GM21367 (cell line): ENCODE data around the gene TMEM191C.
"Not testable (repeated sequence)": the region's sequence is repeated elsewhere in the genome, so short reads cannot be mapped to it uniquely, and the experiment has no call there.

Experiments
- ATAC-seq: cut with Tn5 transposase; IDR thresholded peaks from one replicate; pipeline ENCODE4 v1.9.1; 2021; ENCODE audit not compliant: unreplicated experiment

Gene TMEM191C

DNA sequence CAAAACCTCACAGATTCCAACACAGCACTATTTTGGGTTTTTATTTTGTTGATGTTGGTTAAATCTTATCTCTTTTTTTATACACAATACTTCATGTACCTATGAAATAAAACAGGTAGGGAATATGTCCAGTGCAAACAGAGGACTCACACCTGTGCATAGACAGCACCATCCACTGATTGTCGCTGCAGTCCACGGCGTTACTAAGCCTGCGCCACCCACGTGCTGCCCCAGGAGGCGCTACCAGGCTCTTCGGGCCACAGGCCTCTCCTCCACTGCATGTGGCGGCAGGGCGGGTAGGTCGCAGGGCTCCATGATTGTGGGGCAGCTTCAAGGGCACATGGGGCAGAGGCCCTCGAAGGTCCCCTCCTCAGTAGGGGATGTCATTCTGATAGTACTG lies 5.8 kb downstream of the TMEM191C start:
- ATAC-seq = not testable (repeated sequence)

DNA sequence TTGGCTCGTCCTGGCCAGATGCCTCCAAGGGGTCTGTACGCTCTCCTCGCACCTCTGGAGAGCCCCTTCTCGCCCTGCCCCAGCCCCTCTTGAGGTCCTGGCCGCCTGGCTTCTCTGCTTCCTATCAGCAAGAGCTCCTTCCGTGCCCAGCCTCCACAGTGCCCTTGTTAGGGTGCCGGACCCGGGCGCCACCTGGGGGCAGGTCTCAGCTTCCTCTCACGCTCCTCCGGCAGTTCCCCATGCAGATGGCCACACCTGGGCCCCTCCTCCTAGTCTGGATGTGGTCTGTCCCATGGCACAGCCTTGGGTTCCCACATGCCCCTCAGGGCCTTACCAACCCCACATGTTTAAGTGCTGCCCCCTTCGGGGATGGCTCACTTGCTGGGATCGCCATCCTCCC lies 6.5 kb downstream of the TMEM191C start:
- not testable (repeated sequence) for ATAC-seq

DNA sequence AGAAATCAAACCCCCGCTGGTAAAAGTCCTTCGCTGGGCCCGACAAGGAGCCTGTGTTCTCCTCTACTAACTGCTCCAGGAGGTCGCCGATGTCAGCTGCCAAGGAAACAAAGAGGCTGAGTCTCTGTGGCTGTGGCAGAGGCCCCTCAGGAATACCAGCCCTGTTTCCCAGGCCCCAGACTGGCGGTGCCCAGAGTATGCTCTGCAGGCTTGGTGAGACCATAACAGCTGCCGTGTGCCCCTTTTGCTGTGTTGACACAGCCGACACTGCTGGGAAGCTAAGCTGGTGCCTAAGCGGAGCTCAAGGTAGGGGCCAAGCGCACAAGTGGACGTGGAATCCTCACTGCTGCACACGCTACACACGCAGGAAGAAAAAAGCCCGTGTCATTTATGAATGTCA lies 16.9 kb downstream of the TMEM191C start:
- not testable (repeated sequence) for ATAC-seq

DNA sequence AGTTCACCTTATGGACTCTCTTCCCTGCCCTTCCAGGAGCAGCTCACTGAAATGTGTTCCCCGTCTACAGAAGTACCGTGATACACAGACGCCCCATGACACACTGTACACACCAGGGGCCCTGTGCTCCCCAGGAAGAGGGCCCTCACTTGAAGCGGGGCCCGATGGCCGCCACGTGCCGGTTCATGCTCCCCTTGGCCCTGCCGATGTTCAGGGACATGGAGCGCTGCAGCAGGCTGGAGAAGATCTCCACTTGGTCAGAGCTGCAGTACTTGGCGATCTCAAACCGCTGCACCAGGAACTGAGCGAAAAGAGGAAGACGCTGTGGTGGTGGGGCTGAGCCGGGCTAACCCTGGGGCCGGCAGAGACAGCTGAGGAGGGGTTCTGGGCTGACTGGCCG lies 20.5 kb downstream of the TMEM191C start:
- ATAC-seq = not testable (repeated sequence)

DNA sequence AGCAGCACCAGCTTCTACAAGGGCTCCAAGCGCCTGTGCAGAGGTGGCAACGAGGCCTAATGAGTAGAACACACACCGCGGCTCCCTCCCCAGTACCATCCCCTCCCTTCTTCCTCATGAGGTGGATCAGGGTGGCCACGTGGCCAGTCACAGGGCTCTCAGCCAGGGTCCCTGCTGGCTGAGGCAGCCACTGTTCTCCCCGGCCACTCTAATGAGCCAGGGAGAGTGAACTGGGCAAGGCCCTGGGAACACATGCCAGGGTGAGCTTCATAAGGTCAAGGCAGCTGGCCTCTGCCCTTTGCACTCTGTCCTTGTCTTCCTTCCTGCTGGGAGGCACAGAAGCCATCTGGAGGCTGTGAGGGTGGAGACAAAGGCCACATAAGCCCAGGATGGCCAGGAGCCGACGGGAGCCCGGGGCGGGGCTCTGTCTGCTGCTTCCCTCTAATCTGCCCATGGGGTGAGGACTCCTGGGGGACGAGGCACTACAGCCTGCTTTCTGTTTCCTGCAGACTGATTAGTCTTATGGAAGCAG lies 22.0 kb downstream of the TMEM191C start:
- not testable (repeated sequence) for ATAC-seq

DNA sequence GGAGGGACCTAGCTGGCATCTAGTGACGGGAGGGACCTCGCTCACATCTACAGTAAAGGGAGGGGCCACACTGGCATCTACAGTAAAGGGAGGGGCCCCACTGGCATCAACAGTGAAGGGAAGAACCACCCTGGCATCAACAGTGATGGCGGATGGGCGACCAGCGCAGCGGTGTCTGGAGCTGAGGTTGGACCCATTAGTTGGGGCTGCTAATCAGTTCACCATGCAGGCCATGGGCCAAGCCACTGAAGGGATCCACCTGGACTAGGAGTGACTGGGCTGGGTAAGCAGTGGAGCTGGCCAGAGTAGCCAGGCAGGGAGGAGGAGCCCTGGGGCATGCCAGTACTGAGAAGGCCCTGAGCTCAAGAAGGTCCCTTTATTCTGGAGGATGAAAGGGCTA lies 23.4 kb downstream of the TMEM191C start:
- not testable (repeated sequence) for ATAC-seq

DNA sequence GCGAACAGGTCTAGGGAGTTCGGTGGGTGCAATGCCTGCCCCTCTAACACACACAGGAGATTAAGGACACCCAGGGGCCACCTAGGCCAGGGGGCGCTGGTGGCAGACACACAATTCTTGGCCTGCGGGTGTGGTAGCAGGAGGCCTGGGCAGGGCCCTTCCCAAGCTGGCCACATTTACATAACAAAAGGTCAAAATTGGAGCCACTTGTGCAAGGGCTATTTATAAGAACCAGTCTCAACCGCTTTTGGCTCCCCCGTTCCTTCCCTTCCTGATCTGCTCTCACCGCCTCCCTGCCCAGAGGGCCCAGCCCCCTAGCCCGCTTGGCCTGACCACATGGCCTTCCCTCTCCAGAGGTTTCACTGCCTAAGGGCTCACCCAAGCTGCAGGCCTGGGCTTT lies 25.1 kb downstream of the TMEM191C start:
- ATAC-seq = not testable (repeated sequence)

DNA sequence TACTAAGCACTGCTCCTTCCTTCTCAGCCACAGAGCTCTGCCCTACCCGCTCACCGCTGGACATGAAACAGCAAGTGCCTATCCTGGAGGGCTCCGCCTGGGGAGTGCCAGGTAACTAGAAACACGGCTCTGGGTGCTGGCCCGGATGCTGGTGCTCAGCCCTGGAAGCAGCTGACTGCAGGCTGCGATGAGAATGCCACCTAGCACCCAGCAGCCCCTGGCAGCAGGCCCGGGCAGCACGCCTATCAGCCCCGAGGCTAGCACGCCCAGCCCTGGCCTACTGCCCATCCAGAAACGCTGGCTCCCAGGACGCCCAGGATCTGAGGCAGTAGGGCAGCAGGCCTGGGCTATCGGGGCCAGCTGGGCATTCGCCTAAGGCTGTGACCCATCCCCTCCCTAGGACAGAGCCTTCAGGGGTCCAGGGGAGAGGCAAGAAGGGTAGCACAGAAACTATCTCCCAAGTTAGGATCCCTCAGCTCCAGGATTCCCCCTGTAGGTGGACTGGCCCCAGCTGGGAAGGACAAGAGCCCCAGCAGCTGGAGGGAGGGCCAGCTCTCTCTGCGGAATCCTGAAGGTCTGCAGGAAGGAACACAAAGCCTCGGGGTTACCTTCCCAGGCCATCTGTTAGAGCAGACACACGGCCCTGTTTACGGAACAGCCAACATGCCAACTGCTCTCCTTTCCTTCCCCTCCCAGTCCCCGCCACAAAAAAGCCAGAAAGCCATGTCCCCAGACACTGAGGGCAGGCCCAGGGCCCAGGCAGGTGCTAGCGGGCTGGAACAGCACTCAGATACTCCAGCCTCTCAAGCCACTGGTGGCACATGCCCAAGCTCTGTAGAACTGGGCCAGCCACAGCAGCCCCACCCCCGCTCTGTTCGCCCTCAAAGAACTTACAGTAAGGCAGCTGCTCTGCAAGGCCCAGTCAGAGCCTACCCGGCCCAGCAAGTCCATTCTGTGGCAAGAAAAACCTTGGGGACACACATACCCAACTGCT lies 26.9 kb downstream of the TMEM191C start:
- not testable (repeated sequence) for ATAC-seq

DNA sequence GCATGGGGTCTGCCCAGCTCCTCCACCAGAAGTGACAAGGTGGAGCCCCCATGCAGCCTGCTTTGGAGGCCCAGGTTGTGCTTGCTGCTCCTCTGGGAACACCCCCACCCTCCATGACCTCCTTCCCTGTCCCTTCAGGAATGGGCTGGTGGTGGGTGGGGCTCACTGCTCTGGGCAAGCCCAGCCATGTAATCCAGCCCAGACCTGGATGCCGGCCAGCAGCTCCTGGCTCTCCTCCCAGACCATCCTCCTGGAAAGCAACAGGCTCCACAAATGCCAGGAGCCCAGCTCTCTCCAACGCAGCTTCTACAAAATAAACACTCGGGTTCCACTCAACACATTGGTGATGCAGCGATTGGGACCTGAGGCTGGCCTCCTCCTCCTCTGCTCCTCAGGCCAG lies 30.8 kb downstream of the TMEM191C start:
- not testable (repeated sequence) for ATAC-seq

DNA sequence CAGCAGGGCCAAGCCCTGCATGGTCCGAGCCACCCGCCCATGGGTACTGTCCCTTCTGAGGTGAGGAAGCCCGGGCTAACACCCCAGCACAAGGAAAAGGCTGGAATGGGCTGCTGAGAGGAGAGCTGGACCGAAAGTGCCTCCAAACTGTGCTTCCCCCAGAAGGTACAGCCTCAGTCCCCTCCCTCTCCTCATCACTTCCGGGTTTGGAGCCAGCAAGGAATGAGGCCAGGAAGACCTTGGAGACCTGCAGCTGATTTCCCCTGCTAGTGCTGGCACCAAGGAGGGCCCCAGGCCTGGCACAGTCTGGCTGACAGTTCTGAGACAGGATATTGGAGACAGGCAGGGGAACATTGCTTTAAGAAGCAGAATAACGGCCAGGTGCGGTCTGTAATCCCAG lies 31.3 kb downstream of the TMEM191C start:
- not testable (repeated sequence) for ATAC-seq

DNA sequence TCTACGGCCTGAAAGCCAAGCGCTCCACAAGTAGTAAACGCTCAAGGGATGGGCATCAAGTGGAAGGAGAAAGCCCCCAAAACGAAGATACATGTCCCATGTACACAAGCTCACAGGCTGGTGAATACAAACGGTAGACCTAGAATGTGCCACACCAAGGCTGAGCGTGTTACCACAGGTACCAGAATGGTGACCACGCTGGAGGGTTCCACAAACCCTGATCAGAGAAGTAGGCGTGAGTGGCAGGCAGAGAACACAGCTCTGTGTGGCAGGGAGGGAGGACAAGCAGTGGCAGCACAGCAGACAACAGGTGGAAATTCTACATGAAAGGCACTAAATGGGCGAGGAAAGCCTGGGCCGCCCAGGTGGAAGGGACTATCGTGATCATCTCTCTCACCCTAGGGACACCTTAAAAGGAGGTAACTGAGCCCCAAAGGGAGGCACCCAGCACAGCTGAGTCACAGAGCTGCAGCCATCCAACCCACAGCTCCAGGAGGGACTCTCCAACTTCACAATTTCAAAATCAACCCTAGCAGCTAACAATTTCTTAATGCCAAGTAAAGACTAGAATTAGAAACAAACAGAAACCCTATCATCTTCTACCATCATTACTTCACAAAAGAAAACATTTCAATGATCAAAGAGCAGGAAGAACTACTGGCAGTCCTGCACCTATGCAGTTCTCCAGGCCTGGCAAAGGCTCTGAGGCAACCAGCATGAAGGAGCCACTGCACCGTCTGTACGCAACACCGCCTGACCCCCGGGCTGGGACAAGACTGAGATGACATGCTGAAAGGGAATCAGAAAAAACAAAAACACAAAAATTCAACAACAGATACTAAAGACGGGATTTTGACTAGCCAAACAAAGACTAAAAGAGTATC lies 32.7 kb downstream of the TMEM191C start:
- not testable (repeated sequence) for ATAC-seq

DNA sequence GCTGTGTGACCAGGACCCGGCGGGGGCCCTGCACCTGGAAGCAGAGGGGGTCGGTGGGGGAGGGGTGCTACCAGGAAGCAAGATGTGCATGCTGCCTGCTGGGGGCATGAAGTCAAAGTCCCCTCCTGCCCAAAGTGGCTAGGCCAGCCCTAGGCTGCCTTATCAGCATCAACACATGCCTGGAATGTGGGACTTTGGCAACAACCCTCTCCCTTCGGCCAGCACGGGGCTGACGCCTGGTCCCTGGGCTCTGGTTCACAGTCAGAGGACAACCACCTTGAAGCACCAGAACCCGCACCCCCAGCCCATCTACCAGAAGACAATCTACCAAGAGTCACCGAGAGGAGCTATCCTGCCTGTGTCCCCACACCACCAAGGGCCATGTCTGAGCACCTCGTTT lies 43.2 kb downstream of the TMEM191C start:
- not testable (repeated sequence) for ATAC-seq

DNA sequence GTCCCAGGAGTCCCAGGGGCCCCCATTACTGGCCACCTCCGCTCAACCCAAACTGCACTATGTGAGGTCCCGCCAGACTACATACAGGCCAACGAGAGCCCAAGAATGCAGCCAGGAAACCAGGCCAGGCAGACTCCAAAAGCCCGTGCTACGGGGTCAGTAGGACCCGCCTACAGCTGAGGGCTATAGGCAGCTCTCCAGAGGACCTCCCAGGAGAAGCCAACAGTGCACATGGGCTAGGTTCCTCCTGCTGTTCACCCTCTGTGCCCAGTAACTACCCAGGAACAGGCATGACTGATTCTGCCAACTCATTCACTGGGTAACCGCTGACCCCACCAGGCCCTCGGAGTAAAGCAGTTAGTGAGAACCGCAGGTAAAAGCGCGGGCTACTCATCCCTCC lies 44.8 kb downstream of the TMEM191C start:
- not testable (repeated sequence) for ATAC-seq

DNA sequence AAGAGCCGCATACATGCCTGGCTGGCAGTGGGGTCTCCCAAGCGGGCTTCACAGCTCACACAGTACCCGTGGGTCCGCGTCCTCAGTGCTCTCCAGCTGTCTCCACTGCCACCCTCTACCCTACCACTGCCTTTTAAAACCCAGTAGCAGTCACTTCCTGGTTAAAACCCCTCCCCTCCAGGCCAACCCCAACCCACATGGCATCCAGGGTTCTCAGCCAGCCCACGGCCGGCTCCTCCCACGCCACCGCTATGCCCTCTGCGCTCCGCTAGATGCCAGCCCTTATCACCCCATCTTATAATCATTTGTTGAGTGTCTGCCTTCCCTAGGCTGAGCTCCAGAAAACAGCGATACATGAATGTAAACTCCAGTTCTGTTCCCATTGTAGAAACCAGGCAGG lies 46.9 kb downstream of the TMEM191C start:
- ATAC-seq = not testable (repeated sequence)

DNA sequence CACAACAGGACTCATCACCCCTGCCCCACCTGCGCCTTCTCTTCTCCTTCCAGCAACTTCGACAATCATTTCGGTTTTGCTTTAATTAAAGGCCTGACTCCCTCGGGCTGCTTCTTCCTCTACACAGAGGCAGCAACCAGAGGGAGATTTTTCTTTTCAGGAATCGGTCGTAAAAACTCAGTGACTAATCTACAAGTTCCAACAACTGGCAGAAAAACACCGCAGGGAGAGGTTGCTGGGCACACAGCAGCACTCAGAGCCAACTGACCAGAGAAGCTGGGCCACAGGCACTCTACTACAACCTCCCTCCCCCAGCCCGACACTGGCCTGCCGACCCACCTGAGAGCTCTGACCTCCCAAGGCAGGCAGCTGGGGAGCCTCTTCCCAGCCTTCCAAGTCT lies 48.0 kb downstream of the TMEM191C start:
- not testable (repeated sequence) for ATAC-seq

DNA sequence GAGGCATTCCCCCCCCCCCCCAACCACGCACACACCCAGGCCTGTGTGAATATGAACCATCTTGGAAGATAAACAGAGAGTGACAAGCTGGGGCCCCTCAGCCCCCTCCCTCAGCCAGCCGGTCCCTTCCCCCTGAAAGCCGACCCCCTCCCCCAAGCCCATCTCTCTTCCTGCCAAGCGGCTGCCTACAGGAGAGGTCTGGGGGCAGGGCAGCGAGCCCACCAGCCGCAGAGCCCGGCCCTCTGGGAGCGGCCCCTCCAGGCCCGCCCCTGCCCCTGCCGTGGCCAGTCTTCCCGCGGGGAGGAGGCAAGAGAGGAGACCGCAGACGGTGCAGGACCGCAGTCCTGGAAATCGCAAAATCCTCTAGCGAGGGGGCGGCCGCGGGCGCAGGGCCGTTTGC lies 49.3 kb downstream of the TMEM191C start:
- not testable (repeated sequence) for ATAC-seq

DNA sequence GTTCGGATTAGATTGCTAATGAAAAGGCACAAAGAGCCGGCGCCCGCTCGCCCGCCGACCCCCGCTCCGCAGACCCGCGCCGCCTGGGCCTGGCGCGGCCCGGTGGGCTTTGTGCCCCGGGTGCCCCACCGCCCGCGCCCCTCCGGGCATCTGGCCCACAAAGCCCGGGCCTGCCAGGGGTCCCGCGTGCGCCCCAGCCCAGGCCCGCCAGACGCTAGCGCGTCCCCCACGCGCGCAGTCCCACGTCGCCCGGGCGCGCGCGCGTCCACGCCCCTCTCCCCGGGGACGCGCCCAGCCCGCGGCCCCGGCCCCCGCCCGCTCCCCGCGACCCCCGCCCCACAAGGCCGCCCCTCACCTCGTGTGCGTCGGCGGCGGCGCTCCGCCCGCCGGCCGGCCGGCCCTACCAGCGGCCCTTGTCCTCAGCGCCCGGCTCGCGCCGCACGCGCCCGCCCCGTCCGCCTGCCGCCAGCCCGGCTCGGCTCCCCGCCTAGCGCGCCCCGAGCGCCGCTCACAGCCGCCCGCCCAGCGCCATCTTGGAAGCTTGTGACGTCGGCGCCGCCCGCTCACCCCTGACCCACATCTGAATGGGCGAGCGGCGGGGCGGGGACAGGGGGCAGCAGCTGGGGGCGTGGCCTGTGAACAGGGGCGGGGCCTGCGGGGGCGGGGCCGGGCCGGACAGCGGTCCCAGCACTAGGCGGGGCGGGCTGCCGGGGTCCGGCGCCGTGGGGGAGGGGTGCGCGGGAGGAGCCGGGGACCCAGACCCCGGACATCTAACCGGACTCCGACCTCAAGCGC lies 50.0 kb downstream of the TMEM191C start:
- ATAC-seq = not testable (repeated sequence)
